Activated CD8-positive, alpha-beta memory T cell treated with anti-CD3 and anti-CD28 coated beads, Interleukin-2, amount 50 U/mL, for 24 hours (primary cell): ENCODE results near the gene COL1A1.

Source experiments
- DNase-seq: peaks from one replicate; pipeline ENCODE4 v3.0.0-alpha.2; 2020; ENCODE audit errors: extremely low read depth

COL1A1 gene

GRCh38 chr17:50213026-50214022 is 11.9 kb upstream of the COL1A1 start:
- DNase-seq = no peak

GRCh38 chr17:50212121-50212843 is 10.9 kb upstream of the COL1A1 start:
- no peak for DNase-seq

- no peak for DNase-seq
These were observed 10.1 kb upstream of the COL1A1 start for GRCh38 chr17:50211249-50212120.

GRCh38 chr17:50210240-50211225 is 9.1 kb upstream of the COL1A1 start:
- no peak for DNase-seq

GRCh38 chr17:50209472-50210239 is 8.2 kb upstream of the COL1A1 start:
- no peak for DNase-seq

- no peak for DNase-seq
These were observed 7.7 kb upstream of the COL1A1 start for GRCh38 chr17:50209133-50209471.

GRCh38 chr17:50208611-50209061 is 7.2 kb upstream of the COL1A1 start:
- DNase-seq = no peak

- DNase-seq = no peak
These were observed 6.5 kb upstream of the COL1A1 start for GRCh38 chr17:50207792-50208567.

GRCh38 chr17:50207315-50207714 is 5.9 kb upstream of the COL1A1 start:
- no peak for DNase-seq

- DNase-seq = no peak
These were observed 5.3 kb upstream of the COL1A1 start for GRCh38 chr17:50206604-50207293.

GRCh38 chr17:50205963-50206505 is 4.6 kb upstream of the COL1A1 start:
- no peak for DNase-seq

GRCh38 chr17:50205111-50205962 is 3.9 kb upstream of the COL1A1 start:
- no peak for DNase-seq

- DNase-seq = no peak
These were observed 3.0 kb upstream of the COL1A1 start for GRCh38 chr17:50204431-50204830.

- no peak for DNase-seq
These were observed 2.3 kb upstream of the COL1A1 start for GRCh38 chr17:50203604-50204345.

- DNase-seq = no peak
These were observed 1.7 kb upstream of the COL1A1 start for GRCh38 chr17:50203086-50203485.

- DNase-seq = peak; percentile 54
These were observed 765 bp downstream of the COL1A1 start for GRCh38 chr17:50200457-50201275.
